K562 (cell line): ENCODE data around the gene ARL8A. TPM values are rescaled to one million over a fixed set of nuclear protein-coding genes. Genes with fewer than 3 reads are reported as not detected.

Experiments
- EP400 ChIP-seq: fragments of 450-650 bp; IDR thresholded peaks from 2 replicates; pipeline ENCODE4 v1.6.1; 2017; ENCODE audit warnings: antibody characterized with exemption, mild to moderate bottlenecking, moderate library complexity
- JUNB ChIP-seq: fragments of 450-650 bp; formaldehyde crosslinking; conservative IDR thresholded peaks from 2 replicates; pipeline ENCODE4 v1.4.0; 2020; ENCODE audit warnings: mild to moderate bottlenecking
- MTA1 ChIP-seq: fragments of 450-650 bp; IDR thresholded peaks from 2 replicates; pipeline ENCODE4 v1.6.1; 2017; ENCODE audit warnings: borderline replicate concordance
- MTA2 ChIP-seq: fragments of 450-650 bp; IDR thresholded peaks from 2 replicates; pipeline ENCODE4 v1.6.1; 2016; ENCODE audit warnings: low read depth
- SUPT5H ChIP-seq: fragments of 450-650 bp; IDR thresholded peaks from 2 replicates; pipeline ENCODE4 v1.6.1; 2016
- TAF1 ChIP-seq: IDR thresholded peaks from 2 replicates; pipeline ENCODE4 v1.6.1; 2011; ENCODE audit warnings: mild to moderate bottlenecking, low read length, moderate library complexity; ENCODE audit not compliant: insufficient read depth, control insufficient read depth, severe bottlenecking; ENCODE audit errors: extremely low read depth
- TAL1 ChIP-seq: fragments of 450-650 bp; IDR thresholded peaks from 2 replicates; pipeline ENCODE4 v1.6.1; 2016; ENCODE audit warnings: mild to moderate bottlenecking
- ZNF121 ChIP-seq: sonication (generic); formaldehyde crosslinking; conservative IDR thresholded peaks from 2 replicates; pipeline ENCODE4 v1.8.0; 2022; ENCODE audit warnings: missing genetic modification reagents
- ZNF174 ChIP-seq: fragments of 250-450 bp; sonication (Bioruptor Pico); IDR thresholded peaks from 2 replicates; pipeline ENCODE4 v1.4.0; 2020; ENCODE audit warnings: mild to moderate bottlenecking
- ZNF384 ChIP-seq: IDR thresholded peaks from 2 replicates; pipeline ENCODE4 v1.6.1; 2012; ENCODE audit warnings: low read depth, low read length, improper control_type of control experiment
- ZNF644 ChIP-seq: fragments of 200-800 bp; sonication (Bioruptor generic); IDR thresholded peaks from 2 replicates; pipeline ENCODE4 v1.6.1; 2016; ENCODE audit warnings: low read depth, missing genetic modification characterization, missing compliant biosample characterization
- polyA plus RNA-seq, 8 experiments: library from polyadenylated mRNA; depleted of rRNA in 4 of 8; stranded (reverse) in 5 of 8; unstranded in 3 of 8; fragments of >200 nt; fragmentation: Nextera tagmentation in 2 of 8; fragmentation: Illumina TruSeq in 1 of 8; extraction: Ambion mirVana in 2 of 8; extraction: Trizol in 1 of 8; gene quantifications; 2 replicates each; pipeline versions ENCODE4 v1.2.1 to v1.2.3, GENCODE V29; 2011 to 2014; ENCODE audit warnings: inconsistent platforms in 1 of 8, missing spikeins in 1 of 8
- total RNA-seq, 7 experiments: library from RNA; depleted of rRNA in 6 of 7; stranded (reverse); fragments of >200 nt in 6 of 7; fragmentation: Illumina TruSeq in 2 of 7; extraction: Trizol in 2 of 7; gene quantifications; 2 replicates each; pipeline versions ENCODE4 v1.2.1 to v1.2.3, GENCODE V29; 2011 to 2021; ENCODE audit warnings: low replicate concordance in 1 of 7
- TF ChIP-seq, protein P1 (sequence below), 2 experiments: fragments of 150-350 bp in 1 of 2; IDR thresholded peaks; 2 replicates each; pipeline ENCODE4 v1.6.1; 2012 to 2016; ENCODE audit warnings: low read depth in 2 of 2, low read length in 2 of 2, mild to moderate bottlenecking in 1 of 2, moderate library complexity in 1 of 2
- TF ChIP-seq, protein P2 (sequence below), 2 experiments: fragments of 450-650 bp; formaldehyde crosslinking in 1 of 2; IDR thresholded peaks; 2 replicates each; pipeline versions ENCODE4 v1.4.0 to v1.6.1; 2014 to 2020; ENCODE audit warnings: mild to moderate bottlenecking in 2 of 2, borderline replicate concordance in 1 of 2, low read depth in 1 of 2
- TF ChIP-seq, protein P3 (sequence below), 2 experiments: fragments of 250-450 bp in 1 of 2; fragments of 450-650 bp in 1 of 2; sonication (Bioruptor Pico) in 1 of 2; IDR thresholded peaks; 2 replicates each; pipeline versions ENCODE4 v1.6.1 to v1.8.0; 2016 to 2021; ENCODE audit warnings: mild to moderate bottlenecking in 2 of 2, moderate library complexity in 2 of 2, missing compliant biosample characterization in 1 of 2, missing genetic modification characterization in 1 of 2

Gene ARL8A
- total and polyA plus RNA-seq, 9 of the 15 experiments (the other 6 are each of a cell fraction or from before 2014, with no cell fraction given), result 0.17 to 27.3 (median 15.6) TPM

DNA sequence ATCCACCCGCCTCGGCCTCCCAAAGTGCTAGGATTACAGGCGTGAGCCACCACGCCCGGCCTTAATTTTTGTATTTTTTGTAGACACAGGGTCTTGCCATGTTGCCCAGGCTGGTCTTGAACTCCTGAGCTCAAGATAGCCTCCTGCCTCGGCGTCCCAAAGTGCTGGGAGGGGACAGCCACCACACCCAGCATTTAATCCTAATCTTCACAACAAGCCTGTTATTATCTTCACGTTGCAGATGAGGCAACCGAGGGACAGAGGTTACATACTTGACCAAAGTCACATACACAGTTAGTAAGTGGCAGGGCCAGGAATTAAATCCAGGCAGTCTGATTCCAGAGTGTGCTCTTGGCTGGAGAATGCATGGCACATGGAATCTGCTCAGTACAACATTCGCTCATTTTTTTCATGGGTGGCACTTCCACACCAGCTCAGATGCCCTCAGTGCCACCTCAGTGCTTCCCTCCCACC, 26.6 kb downstream of the ARL8A start (continued):
- TF ChIP-seq, protein P1, sequence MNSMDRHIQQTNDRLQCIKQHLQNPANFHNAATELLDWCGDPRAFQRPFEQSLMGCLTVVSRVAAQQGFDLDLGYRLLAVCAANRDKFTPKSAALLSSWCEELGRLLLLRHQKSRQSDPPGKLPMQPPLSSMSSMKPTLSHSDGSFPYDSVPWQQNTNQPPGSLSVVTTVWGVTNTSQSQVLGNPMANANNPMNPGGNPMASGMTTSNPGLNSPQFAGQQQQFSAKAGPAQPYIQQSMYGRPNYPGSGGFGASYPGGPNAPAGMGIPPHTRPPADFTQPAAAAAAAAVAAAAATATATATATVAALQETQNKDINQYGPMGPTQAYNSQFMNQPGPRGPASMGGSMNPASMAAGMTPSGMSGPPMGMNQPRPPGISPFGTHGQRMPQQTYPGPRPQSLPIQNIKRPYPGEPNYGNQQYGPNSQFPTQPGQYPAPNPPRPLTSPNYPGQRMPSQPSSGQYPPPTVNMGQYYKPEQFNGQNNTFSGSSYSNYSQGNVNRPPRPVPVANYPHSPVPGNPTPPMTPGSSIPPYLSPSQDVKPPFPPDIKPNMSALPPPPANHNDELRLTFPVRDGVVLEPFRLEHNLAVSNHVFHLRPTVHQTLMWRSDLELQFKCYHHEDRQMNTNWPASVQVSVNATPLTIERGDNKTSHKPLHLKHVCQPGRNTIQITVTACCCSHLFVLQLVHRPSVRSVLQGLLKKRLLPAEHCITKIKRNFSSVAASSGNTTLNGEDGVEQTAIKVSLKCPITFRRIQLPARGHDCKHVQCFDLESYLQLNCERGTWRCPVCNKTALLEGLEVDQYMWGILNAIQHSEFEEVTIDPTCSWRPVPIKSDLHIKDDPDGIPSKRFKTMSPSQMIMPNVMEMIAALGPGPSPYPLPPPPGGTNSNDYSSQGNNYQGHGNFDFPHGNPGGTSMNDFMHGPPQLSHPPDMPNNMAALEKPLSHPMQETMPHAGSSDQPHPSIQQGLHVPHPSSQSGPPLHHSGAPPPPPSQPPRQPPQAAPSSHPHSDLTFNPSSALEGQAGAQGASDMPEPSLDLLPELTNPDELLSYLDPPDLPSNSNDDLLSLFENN (IDR thresholded peaks at IDR 0.05; ENCODE audit: low read depth in 2 of 2, low read length in 2 of 2), result peak in 1 of 2 experiments; percentile 85; a peak in 2 of 4 replicates
- TF ChIP-seq, protein P2, sequence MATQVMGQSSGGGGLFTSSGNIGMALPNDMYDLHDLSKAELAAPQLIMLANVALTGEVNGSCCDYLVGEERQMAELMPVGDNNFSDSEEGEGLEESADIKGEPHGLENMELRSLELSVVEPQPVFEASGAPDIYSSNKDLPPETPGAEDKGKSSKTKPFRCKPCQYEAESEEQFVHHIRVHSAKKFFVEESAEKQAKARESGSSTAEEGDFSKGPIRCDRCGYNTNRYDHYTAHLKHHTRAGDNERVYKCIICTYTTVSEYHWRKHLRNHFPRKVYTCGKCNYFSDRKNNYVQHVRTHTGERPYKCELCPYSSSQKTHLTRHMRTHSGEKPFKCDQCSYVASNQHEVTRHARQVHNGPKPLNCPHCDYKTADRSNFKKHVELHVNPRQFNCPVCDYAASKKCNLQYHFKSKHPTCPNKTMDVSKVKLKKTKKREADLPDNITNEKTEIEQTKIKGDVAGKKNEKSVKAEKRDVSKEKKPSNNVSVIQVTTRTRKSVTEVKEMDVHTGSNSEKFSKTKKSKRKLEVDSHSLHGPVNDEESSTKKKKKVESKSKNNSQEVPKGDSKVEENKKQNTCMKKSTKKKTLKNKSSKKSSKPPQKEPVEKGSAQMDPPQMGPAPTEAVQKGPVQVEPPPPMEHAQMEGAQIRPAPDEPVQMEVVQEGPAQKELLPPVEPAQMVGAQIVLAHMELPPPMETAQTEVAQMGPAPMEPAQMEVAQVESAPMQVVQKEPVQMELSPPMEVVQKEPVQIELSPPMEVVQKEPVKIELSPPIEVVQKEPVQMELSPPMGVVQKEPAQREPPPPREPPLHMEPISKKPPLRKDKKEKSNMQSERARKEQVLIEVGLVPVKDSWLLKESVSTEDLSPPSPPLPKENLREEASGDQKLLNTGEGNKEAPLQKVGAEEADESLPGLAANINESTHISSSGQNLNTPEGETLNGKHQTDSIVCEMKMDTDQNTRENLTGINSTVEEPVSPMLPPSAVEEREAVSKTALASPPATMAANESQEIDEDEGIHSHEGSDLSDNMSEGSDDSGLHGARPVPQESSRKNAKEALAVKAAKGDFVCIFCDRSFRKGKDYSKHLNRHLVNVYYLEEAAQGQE (IDR thresholded peaks at IDR 0.05; ENCODE audit: borderline replicate concordance), result peak; percentile 44; the same call in 1 of the 2 replicates
- TF ChIP-seq, protein P2 (CRISPR knock-in tag; IDR thresholded peaks at IDR 0.05; ENCODE audit: low read depth), result no peak
- TF ChIP-seq TAF1, result peak; percentile 19
- TF ChIP-seq ZNF121 (CRISPR knock-in tag), result 0 out of 2 replicates have a peak, but pooled peaks have one; percentile 39
- TF ChIP-seq ZNF644 (tag), result peak; percentile 73; the same call in 1 of the 2 replicates
- no peak for TF ChIP-seq ZNF174
- TF ChIP-seq SUPT5H, result no peak
- TF ChIP-seq ZNF384, result peak; percentile 15; the same call in 1 of the 2 replicates
- peak; percentile 70; the same call in 1 of the 2 replicates for TF ChIP-seq MTA1
- TF ChIP-seq, protein P3, sequence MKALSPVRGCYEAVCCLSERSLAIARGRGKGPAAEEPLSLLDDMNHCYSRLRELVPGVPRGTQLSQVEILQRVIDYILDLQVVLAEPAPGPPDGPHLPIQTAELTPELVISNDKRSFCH (CRISPR knock-in tag; IDR thresholded peaks at IDR 0.05), result no peak
- TF ChIP-seq, protein P3 (tag; IDR thresholded peaks at IDR 0.05), result no peak
- TF ChIP-seq JUNB, result no peak
- TF ChIP-seq EP400, result peak; percentile 68
- peak; percentile 88 for TF ChIP-seq MTA2
- peak; percentile 94 for TF ChIP-seq TAL1
